ENCODE data around the gene A1BG.
"Not testable (repeated sequence)": the region's sequence is repeated elsewhere in the genome, so short reads cannot be mapped to it uniquely, and the experiment has no call there.

Gene A1BG

DNA sequence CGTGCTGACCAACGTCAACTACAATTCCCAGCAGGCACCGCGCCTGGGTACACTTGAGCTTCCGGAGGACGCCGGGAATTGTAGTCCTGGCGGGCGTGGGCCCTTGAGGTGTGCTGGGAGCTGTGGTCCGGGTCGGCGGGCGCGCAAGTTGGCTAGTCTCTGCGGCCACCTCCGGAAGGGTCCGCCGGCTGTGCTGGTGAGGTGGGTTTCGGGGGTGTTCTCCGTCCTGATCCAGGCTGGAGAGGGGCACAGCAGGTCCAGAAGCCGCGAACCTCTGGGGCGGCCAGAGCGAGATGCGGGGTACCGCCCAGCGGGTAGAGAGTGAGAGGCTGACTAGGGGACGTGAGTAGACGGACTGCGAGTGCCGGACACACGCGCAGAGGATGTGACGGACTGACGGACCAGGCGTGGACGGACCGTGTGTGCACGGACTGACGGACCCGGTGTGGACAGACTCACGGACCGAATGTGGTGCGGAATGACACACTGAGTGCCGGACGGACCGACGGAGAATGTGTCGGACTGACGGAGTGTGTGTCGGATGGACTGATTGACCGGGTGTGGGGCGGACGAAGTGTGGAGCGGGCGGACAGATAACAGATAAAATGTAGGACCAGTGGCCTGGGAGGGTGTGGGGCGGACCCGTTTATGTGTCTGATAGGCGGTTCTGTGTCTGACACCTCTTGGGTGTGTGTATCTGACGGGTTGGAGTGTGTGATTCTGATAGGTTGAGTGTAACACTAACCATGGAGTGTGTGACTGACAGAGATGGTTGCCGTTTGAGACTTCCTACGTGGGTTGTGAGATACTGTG, 26.2 kb downstream of the A1BG start, which contains the start of gene ZSCAN22:
Gene ZSCAN22, plus strand, starts transcription at position 81 of the 813 bp plus-strand sequence. CDS start 7,809 bp downstream, outside the sequence.
- H3K36me3 ChIP-seq (ENCODE audit: insufficient read depth, low read length), result no peaks in the 10 kb centered on the region
- H3K4me1 ChIP-seq (ENCODE audit: insufficient read depth, low read length), result no peaks in the 10 kb centered on the region; the same call in 1 of the 2 replicates
- peak within 1 kb of the TSS; percentile 80 for H3K9ac ChIP-seq (ENCODE audit: low read depth, low read length)
- H3K27me3 ChIP-seq (ENCODE audit: insufficient read depth, low read length), result no peaks in the 10 kb centered on the region
- H3K9me3 ChIP-seq (ENCODE audit: insufficient read depth, low read depth, low read length), result no peaks in the 10 kb centered on the region
- peak within 1 kb of the TSS; percentile 48; the same call in 1 of the 2 replicates for H3K27ac ChIP-seq (ENCODE audit: low read depth, low read length)
- 2% methylated on average over 62 of the region's 62 CpGs for WGBS
- peak within 1 kb of the TSS; percentile 90 for H3K4me3 ChIP-seq (ENCODE audit: low read length)

DNA sequence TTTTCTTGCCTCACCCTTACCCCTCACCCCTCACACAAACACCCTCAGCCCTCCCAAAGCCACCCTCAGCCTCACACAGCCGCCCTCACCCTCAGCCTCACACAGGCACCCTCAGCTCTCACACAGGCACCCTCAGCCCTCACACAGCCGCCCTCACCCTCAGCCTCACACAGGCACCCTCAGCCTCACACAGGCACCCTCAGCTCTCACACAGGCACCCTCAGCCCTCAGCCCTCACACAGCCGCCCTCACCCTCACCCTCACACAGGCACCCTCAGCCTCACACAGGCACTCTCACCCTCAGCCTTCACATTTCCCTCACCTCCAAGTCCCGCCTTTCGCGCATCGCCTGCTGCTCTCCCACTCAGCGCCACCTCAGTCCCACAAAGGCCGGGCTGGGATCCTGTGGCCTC, 26.8 kb downstream of the A1BG start:
- Histone ChIP-seq H3K36me3 (ENCODE audit: insufficient read depth, low read length) (no peaks in the 10 kb centered on the region), H3K9ac (ENCODE audit: low read depth, low read length) (peak overlapping the region; percentile 80), H3K4me1 (ENCODE audit: insufficient read depth, low read length) (no peaks in the 10 kb centered on the region; the same call in 1 of the 2 replicates), H3K9me3 (ENCODE audit: insufficient read depth, low read depth, low read length) (no peaks in the 10 kb centered on the region), H3K27me3 (ENCODE audit: insufficient read depth, low read length) (no peaks in the 10 kb centered on the region), H3K4me3 (ENCODE audit: low read length) (peak overlapping the region; percentile 90), H3K27ac (ENCODE audit: low read depth, low read length) (no peak overlapping the region)
- 2% methylated on average over 9 of the region's 9 CpGs for WGBS

DNA sequence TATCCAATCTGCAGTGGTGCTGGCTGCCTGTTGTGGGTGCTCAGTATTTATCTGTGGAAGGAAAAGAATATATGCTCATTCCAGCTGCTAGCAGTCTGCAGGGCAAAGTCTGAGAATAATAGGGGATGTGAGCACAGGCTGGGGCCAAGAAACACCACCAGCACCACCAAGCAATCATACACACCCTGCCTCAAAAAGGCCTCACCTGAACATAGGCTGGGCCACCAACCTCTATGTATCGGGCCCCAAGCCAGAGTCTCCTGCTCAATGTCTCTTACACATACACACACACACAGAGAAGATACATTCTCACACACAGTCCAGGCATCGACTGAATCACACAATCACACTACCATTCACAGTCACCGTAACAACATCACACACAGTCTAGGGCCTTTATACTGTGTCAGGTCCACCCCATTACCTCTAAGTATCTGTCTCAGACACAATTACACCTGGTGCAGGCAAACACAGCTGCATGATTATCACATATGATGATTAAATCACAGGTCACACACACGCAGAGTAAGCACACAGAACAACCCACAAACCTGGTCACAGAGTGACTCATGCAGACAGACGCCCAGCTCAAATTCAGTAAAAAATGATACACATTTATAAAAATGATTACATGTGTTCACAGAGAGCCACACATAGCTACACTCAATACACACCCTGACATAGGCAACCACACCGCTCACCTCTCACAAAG, 27.8 kb downstream of the A1BG start:
- H3K4me3 ChIP-seq (ENCODE audit: low read length), result peak overlapping the region; percentile 90
- no peak overlapping the region for H3K27ac ChIP-seq (ENCODE audit: low read depth, low read length)
- no peaks in the 10 kb centered on the region for H3K9me3 ChIP-seq (ENCODE audit: insufficient read depth, low read depth, low read length)
- H3K9ac ChIP-seq (ENCODE audit: low read depth, low read length), result 0 out of 2 replicates have a peak overlapping the region, but pooled peaks have one; percentile 13
- H3K36me3 ChIP-seq (ENCODE audit: insufficient read depth, low read length), result no peaks in the 10 kb centered on the region
- H3K27me3 ChIP-seq (ENCODE audit: insufficient read depth, low read length), result no peaks in the 10 kb centered on the region
- H3K4me1 ChIP-seq (ENCODE audit: insufficient read depth, low read length), result no peaks in the 10 kb centered on the region; the same call in 1 of the 2 replicates
- 91% methylated on average over 6 of the region's 6 CpGs for WGBS

DNA sequence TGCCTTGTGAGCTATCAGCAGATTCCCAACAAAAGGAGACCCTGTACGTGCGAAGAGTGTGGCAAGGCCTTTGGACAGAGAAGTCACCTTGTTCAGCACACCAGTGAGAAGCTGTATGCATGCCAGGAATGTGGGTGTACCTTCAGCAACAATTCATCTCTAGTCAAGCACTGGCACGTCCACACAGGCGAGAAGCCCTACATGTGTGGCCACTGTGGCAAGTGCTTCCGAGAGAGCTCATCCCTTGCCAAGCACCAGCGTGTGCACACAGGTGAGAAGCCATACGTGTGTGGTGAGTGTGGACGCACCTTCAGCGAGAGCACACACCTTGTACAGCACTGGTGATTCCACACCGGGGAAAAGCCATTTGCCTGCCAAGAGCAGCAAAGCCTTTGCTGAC, 34.1 kb downstream of the A1BG start:
- H3K27me3 ChIP-seq (ENCODE audit: insufficient read depth, low read length), result no peaks in the 10 kb centered on the region
- H3K9ac ChIP-seq (ENCODE audit: low read depth, low read length), result no peak overlapping the region
- 95% methylated on average over 10 of the region's 10 CpGs for WGBS
- H3K36me3 ChIP-seq (ENCODE audit: insufficient read depth, low read length), result peaks cover 17% of the 10 kb centered on the region
- H3K4me3 ChIP-seq (ENCODE audit: low read length), result no peak overlapping the region
- no peaks in the 10 kb centered on the region for H3K4me1 ChIP-seq (ENCODE audit: insufficient read depth, low read length)
- no peak overlapping the region for H3K27ac ChIP-seq (ENCODE audit: low read depth, low read length)
- H3K9me3 ChIP-seq (ENCODE audit: insufficient read depth, low read depth, low read length), result no peaks in the 10 kb centered on the region

DNA sequence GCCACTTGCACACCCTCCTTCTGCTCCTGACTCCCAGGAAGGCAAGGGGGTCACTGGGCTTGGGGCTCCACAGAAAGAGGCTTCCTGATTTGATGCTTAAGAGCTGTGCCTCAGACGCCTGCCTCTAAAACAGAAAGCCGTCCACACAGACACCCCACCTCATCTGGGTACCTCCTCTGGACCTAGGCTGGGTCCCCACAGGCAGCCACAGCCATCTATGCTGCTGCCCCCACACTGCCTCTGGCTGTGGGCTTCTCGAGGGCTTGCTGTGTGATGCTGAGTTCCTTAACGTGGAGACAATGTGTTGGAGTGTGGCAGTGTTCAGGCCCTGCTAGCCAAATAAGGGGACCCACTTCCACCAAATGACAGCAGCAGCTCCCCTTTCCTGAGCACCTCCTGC, 35.0 kb downstream of the A1BG start:
- peaks cover 26% of the 10 kb centered on the region for H3K36me3 ChIP-seq (ENCODE audit: insufficient read depth, low read length)
- H3K4me3 ChIP-seq (ENCODE audit: low read length), result no peak overlapping the region
- H3K9me3 ChIP-seq (ENCODE audit: insufficient read depth, low read depth, low read length), result no peaks in the 10 kb centered on the region
- 91% methylated on average over 4 of the region's 4 CpGs for WGBS
- no peak overlapping the region for H3K9ac ChIP-seq (ENCODE audit: low read depth, low read length)
- no peaks in the 10 kb centered on the region for H3K27me3 ChIP-seq (ENCODE audit: insufficient read depth, low read length)
- H3K4me1 ChIP-seq (ENCODE audit: insufficient read depth, low read length), result no peaks in the 10 kb centered on the region
- no peak overlapping the region for H3K27ac ChIP-seq (ENCODE audit: low read depth, low read length)

DNA sequence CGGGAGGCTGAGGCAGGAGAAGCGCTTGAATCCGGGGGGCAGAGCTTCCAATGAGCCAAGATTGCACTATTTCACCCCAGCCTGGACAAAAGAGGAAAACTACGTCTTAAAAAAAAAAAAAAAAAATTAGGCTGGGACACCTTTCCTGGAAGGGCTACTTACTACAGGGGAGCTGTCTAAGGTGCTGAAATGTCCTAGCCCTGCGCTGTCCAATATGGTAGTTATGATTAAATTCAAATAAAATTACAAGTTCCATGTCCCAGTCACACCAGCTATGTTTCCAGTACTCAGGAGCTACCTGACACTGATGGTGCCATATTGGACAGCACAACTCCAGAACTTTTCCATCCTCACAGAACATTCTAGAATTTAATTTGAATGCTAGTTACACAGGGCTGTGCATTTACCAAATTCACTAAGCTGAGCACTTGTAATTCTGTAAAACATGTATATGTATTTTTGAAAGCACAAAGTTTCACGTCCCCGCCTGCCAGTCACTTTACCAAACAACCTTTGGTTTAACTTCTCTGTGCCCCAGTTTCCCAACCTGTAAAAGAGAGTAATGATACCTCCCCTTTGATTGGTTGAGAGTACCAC, 35.7 kb downstream of the A1BG start:
- WGBS, result 75% methylated on average over 6 of the region's 7 CpGs

DNA sequence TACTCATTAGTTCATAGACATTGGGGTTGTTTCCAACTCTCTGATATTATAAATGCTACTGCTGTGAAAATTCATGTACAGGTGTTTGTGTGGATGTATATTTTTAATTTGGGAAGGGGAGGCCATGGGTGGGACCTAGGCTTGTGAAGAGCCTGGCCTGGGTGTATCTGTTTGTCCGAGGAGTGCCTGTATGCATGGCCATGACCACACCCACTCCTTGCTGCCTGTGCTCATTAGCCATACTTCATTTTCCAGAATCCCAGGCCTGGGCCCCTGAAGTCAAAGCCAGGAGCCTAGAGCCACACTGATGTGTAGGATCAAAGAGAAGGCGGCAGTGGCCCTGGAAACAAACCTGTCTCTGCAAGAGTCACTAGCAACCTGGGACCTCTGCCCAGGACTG, 37.7 kb downstream of the A1BG start:
- no peak overlapping the region for H3K9ac ChIP-seq (ENCODE audit: low read depth, low read length)
- WGBS, result 91% methylated on average over 2 of the region's 2 CpGs

More for the DNA sequence above, 35.7 kb downstream of the A1BG start:
- Histone ChIP-seq H3K4me3 (ENCODE audit: low read length) (no peak overlapping the region), H3K27ac (ENCODE audit: low read depth, low read length) (no peak overlapping the region), H3K9ac (ENCODE audit: low read depth, low read length) (no peak overlapping the region), H3K27me3 (ENCODE audit: insufficient read depth, low read length) (no peaks in the 10 kb centered on the region), H3K36me3 (ENCODE audit: insufficient read depth, low read length) (peaks cover 33% of the 10 kb centered on the region), H3K4me1 (ENCODE audit: insufficient read depth, low read length) (no peaks in the 10 kb centered on the region), H3K9me3 (ENCODE audit: insufficient read depth, low read depth, low read length) (no peaks in the 10 kb centered on the region)

DNA sequence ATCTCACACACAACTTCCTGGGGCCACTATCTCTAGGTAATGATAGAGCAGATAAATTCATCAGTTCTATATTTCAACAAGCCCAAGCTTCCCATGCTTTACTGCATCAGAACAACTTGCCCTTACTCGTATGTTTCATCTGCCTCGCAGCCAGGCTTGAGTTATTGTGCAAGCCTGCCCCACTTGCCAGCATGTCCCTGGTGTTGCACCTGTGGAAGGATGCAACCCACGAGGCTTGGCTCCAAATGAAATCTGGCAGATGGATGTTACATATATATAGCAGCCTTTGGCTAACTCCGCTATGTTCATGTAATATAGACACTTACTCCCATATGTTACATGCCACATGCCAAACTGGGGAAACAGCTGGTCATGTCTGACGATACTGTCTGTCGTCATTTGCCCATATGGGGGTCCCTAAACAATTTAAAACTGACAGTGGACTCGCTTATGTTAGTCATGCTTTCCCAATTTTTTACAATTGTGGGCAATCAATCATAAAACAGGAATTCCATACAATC, 41.9 kb downstream of the A1BG start:
- H3K27ac ChIP-seq (ENCODE audit: low read depth, low read length), result no peak overlapping the region
- no peaks in the 10 kb centered on the region for H3K27me3 ChIP-seq (ENCODE audit: insufficient read depth, low read length)
- WGBS, result 95% methylated on average over 7 of the region's 7 CpGs
- H3K4me3 ChIP-seq (ENCODE audit: low read length), result no peak overlapping the region
- no peak overlapping the region for H3K9ac ChIP-seq (ENCODE audit: low read depth, low read length)
- H3K9me3 ChIP-seq (ENCODE audit: insufficient read depth, low read depth, low read length), result no peaks in the 10 kb centered on the region
- no peaks in the 10 kb centered on the region for H3K4me1 ChIP-seq (ENCODE audit: insufficient read depth, low read length)
- H3K36me3 ChIP-seq (ENCODE audit: insufficient read depth, low read length), result peaks cover 84% of the 10 kb centered on the region

More for the DNA sequence above, 37.7 kb downstream of the A1BG start:
- Histone ChIP-seq H3K36me3 (ENCODE audit: insufficient read depth, low read length) (peaks cover 48% of the 10 kb centered on the region), H3K9me3 (ENCODE audit: insufficient read depth, low read depth, low read length) (no peaks in the 10 kb centered on the region), H3K27me3 (ENCODE audit: insufficient read depth, low read length) (no peaks in the 10 kb centered on the region), H3K4me1 (ENCODE audit: insufficient read depth, low read length) (no peaks in the 10 kb centered on the region), H3K4me3 (ENCODE audit: low read length) (no peak overlapping the region), H3K27ac (ENCODE audit: low read depth, low read length) (no peak overlapping the region)

DNA sequence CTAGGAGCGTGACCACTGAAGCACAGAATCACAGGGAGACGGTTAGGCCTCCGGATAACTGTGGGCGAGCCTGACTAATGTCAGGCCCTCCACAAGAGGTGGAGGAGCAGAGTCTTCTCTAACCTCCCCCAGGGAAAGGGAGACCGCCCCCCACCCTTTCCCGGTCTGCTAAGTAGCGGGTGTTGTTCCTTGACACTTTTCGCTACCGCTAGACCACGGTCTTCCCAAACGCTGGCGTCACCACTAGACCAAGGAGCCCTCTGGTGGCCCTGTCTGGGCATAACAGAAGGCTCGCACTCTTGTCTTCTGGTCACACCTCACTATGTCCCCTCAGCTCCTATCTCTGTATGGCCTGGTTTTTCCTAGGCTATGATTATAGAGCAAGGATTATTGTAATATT, 42.6 kb downstream of the A1BG start:
- WGBS, result 46% methylated on average over 12 of the region's 13 CpGs
- not testable (repeated sequence) for H3K27ac ChIP-seq (ENCODE audit: low read depth, low read length); H3K4me3 ChIP-seq (ENCODE audit: low read length); H3K9ac ChIP-seq (ENCODE audit: low read depth, low read length); H3K9me3 ChIP-seq (ENCODE audit: insufficient read depth, low read depth, low read length); H3K4me1 ChIP-seq (ENCODE audit: insufficient read depth, low read length); H3K27me3 ChIP-seq (ENCODE audit: insufficient read depth, low read length)
- H3K36me3 ChIP-seq (ENCODE audit: insufficient read depth, low read length), result peaks cover 83% of the 10 kb centered on the region

DNA sequence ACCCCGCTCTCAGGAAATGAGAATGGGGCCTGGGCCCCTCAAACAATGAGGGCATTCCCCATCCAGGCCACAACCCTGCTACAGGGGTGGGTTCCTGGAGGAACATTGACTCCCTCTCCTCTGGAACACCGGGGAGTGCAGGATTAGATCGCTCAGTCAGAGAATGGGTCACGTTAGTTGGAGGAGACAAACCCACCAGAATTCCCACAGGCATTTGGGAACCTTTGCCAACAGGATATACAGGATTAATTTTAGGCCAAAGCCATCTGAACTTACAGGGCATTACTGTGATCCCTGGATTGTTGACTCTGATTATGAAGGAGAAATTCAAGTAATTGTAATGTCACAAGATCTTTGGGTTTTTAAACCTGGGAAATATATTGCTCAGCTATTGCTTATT, 45.6 kb downstream of the A1BG start:
- H3K9ac ChIP-seq (ENCODE audit: low read depth, low read length), result no peak overlapping the region
- H3K36me3 ChIP-seq (ENCODE audit: insufficient read depth, low read length), result peaks cover 56% of the 10 kb centered on the region
- peaks cover 5% of the 10 kb centered on the region; the same call in 1 of the 2 replicates for H3K4me1 ChIP-seq (ENCODE audit: insufficient read depth, low read length)
- no peaks in the 10 kb centered on the region for H3K9me3 ChIP-seq (ENCODE audit: insufficient read depth, low read depth, low read length)
- WGBS, result 98% methylated on average over 4 of the region's 4 CpGs
- H3K27ac ChIP-seq (ENCODE audit: low read depth, low read length), result no peak overlapping the region
- H3K27me3 ChIP-seq (ENCODE audit: insufficient read depth, low read length), result no peaks in the 10 kb centered on the region
- no peak overlapping the region for H3K4me3 ChIP-seq (ENCODE audit: low read length)

DNA sequence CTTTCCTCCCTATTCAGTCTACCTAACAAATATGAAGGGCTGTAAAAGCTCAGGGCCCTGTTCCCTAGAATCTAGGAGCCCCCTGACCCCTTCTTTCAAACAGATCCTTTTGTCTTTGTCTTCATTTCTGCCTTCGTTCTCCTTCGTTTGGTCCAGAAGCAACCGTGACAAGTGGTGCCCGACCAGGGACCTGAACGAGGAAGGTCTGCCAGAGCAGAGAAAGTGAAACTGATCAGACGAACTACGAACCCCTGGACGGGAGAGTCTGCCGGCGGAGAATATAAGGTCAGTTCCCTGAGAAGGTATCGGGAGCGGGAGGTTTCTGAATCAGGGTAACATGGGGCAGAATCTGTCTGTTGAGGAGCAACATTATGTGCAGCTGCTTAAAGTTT, 47.4 kb downstream of the A1BG start:
- Histone ChIP-seq H3K27ac (ENCODE audit: low read depth, low read length) (no peak overlapping the region), H3K36me3 (ENCODE audit: insufficient read depth, low read length) (peaks cover 45% of the 10 kb centered on the region), H3K27me3 (ENCODE audit: insufficient read depth, low read length) (no peaks in the 10 kb centered on the region), H3K4me3 (ENCODE audit: low read length) (peak overlapping the region; percentile 75), H3K9me3 (ENCODE audit: insufficient read depth, low read depth, low read length) (no peaks in the 10 kb centered on the region), H3K4me1 (ENCODE audit: insufficient read depth, low read length) (peaks cover 5% of the 10 kb centered on the region; the same call in 1 of the 2 replicates), H3K9ac (ENCODE audit: low read depth, low read length) (peak overlapping the region; percentile 70)
- 76% methylated on average over 12 of the region's 12 CpGs for WGBS
